HG02852 (cell line): ENCODE measurements around the gene PAM.

ENCODE experiments used
- ATAC-seq: cut with Tn5 transposase; IDR thresholded peaks from one replicate; pipeline ENCODE4 v1.9.1; 2021; ENCODE audit warnings: mild to moderate bottlenecking, moderate library complexity; ENCODE audit not compliant: unreplicated experiment

Gene PAM

GRCh38 chr5:102807878-102808502 is 52.9 kb downstream of the PAM start:
- no peak for ATAC-seq

DNA sequence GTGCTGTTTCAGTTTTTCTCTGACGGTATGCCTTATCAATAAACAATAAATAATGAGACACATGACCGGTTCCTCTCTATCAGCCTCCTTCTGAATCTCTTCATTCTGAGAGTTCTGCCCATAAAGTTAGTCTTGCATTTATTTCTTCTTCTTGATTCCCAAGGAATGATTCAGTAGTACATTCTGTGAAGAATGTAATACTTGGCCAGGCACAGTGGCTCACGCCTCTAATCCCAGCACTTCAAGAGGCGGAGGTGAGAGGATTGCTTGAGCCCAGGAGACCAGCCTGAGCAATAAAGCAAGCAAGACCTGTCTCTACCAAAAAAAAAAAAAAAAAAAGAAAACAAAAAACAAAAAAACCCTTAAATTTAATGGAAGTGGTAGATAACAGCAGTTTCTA is 53.9 kb downstream of the PAM start:
- ATAC-seq, result no peak

DNA sequence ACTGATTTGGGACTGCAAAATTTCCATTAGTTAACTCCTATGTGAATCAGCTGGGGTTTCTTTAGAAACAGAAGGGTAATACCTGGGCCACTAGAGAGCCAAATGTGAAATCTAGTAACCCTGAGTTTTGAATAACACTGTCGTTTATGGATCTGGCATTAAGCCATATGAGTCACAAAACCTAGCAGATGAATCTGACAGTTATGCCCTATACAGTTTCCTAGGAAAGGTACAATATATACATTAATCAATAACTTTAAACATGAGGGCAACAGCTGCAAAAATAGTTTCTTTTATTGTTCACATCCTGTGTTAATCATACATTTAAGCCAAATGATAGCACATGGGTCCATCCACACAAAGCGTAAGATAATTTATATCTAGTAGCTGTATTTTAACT is 56.9 kb downstream of the PAM start:
- ATAC-seq, result no peak

DNA sequence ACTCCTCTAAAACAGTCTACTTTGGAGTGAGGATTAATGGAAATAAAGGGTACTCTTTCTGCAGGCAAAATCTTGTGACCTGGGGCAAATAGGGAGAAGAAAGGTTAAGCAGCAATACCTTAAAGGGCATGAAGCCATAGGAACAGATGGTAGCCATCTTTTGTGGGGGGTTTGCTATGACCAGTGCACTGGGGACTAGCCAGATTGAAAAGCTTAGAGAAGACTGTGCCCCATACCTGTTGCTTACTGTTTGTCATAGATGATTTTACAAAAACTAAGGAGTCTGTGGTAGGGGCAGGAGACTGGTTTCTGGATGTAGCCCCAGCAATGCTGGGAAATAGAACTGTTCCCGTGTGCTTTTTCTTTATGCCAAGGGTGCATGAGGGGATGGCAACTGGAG is 58.6 kb downstream of the PAM start:
- ATAC-seq, result no peak

- no peak for ATAC-seq
These were observed 60.0 kb downstream of the PAM start for GRCh38 chr5:102815084-102815483.

DNA sequence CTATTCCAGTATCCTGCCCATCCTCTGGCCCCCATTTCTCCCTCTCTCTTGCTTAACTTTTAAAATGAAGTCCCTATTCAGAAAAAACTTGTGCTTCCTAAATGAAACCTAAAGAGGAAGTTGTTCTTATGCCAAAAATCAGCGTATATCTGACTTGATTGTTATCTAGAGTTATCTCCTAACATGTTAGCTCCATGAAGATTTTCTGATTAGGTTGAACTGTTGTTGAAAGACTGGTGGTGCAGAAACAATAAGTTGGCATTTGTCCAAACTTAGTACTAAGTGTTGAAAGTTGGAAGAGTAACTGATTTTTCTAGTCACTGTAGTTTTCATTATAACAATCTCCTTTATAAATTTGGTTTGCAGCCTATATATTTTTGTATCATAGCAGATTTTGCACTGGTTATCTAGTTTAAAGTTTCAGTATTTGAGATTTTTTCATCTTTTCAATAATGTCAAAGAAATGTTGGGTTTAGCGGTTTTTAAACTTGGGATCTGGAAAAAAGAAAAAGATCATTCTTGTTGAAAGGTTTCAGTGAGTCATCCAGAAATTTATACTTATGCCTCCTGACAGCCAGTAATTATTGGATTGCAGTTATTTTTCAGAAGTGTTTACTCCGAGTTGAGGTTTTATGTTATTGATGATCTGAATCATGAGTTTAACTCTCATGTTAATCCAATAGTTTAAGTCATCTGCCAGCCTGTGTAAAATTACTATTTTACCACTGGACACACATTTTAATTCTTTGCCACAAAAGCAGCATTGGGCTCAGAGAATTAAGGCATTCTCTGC is 60.6 kb downstream of the PAM start:
- no peak for ATAC-seq

GRCh38 chr5:102818345-102818744 is 63.2 kb downstream of the PAM start:
- no peak for ATAC-seq

GRCh38 chr5:102818934-102819333 is 63.8 kb downstream of the PAM start:
- no peak for ATAC-seq

- no peak for ATAC-seq
These were observed 64.5 kb downstream of the PAM start for GRCh38 chr5:102819634-102820033.

- ATAC-seq, result no peak
These were observed 68.4 kb downstream of the PAM start for GRCh38 chr5:102823441-102823874.

DNA sequence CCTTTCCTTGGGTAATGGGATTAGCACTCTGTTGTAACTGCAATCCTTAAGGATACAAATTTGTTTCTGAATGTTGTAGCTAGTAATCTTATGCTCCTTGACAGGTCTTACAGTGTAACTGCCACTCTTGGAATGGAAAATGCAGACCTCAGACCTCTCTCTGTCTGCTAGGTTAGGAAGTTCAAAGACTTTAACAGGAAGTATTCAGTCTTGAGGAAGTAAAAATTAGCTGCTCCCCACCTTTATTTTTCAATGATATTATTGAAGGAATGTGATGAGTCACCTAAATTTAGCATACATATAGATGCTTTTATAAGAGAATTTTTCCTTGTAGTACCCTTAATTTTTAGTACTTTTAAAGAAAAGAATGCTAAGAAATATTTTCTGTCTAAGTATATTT is 71.5 kb downstream of the PAM start:
- no peak for ATAC-seq

DNA sequence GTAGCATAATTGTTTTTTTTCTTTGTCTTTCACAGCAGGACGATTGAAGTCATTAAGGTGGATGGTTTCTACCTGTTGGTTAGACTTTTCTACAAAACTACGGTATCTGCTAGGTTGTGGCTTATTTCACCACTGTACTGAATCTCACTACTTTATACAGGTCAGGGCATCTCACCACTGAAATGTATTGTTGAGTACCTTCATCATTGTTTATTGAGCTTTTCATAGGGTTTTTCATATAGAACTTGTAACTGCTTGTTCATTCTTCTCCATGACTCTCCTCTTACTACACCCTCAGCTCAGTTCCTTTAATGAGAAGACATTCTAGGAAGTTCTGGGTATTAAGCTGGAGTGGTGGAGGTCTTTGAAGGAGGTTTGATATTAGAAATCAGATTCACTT is 75.1 kb downstream of the PAM start:
- no peak for ATAC-seq

GRCh38 chr5:102832445-102832844 is 77.3 kb downstream of the PAM start:
- ATAC-seq, result no peak

DNA sequence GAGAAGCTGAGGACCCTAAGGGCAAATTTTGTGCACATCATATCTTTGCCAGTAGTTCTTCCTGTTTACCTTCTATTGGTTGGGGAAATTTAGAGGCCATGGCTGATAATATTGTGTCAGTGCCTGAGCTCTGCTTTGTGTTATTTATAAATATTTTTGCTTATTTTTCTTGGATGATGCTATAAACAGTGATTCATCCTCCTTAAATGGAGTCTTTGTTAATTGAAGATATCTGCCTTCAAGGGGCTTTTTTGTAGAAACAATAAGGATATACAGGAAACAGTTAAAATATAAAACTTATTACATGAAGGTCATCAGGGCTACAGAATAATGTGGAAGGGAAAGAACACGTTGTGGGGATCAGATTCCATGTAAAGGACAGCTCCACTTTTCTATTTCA is 78.0 kb downstream of the PAM start:
- no peak for ATAC-seq

DNA sequence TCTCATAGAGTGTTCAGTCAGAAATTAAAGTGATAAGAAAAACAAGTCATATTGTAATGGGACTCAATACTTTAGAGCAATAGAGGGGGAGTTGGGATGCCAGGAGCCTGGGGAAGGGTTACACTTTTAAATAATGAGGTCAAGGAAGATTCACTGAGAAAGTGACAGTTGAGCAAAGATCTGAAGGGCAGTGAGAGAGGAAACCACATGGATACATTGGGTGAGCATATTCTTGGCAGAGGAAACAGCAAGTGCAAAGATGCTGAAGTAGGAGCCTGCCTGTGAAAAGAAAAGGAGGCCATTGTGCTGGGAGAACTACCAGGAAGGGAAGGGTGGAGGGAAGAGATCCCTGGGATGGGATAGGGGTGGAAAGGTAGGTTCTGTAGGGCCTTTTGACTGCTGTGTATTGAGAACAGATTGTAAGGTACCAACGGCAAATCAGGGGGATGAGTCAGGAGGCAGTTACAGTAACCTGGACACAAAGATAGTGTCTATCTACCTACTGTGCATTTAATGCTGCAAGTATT is 79.4 kb downstream of the PAM start:
- no peak for ATAC-seq

DNA sequence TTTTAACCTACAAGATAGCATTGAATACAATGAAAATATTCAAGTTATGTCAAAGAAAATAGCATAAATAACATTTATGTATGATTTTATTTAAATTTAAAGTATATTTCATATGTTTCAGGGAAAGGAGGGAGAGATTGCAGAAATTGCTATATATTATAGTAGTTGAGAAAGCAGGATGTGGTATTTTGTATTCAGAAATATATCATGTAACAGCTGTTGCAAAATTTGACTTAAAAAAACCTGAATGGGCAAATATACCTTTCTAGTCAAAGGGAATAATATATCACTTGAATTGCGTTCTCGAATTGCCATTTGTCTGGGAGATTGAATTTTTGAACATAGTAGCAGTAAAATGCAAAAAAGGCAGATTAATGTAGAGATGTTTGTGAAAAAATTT is 80.6 kb downstream of the PAM start:
- ATAC-seq, result no peak

- ATAC-seq, result no peak
These were observed 85.9 kb downstream of the PAM start for GRCh38 chr5:102841021-102841420.

DNA sequence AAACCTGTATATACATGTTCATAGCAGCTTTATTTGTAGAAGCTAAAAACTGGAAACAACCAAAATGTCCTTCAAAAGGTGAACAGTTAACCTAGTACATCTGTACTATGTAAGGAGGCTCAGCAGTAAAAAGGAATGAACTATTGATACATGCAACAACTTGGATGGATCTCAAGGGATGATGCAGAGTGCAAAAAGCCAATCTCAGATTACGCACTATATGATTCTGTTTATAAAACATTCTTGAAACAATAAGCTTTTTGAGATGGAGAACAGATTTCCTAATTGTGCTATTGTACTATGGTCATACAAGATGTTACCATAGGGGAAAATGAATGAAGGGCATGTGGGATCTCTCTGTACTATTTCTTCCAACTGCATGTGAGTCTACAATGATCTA is 88.9 kb downstream of the PAM start:
- no peak for ATAC-seq

GRCh38 chr5:102845041-102845440 is 89.9 kb downstream of the PAM start:
- no peak for ATAC-seq

GRCh38 chr5:102850503-102850902 is 95.4 kb downstream of the PAM start:
- ATAC-seq, result no peak

GRCh38 chr5:102853680-102854079 is 98.6 kb downstream of the PAM start:
- no peak for ATAC-seq

GRCh38 chr5:102855681-102856388 is 100.7 kb downstream of the PAM start:
- ATAC-seq, result peak; percentile 52
